ENCODE data around the gene PTPN11. TPM values are rescaled to one million over a fixed set of nuclear protein-coding genes. Genes with fewer than 3 reads are reported as not detected.

PTPN11 gene
- total RNA-seq, 2 donors from 2014 or later, result 65.1 to 69.1 TPM

Other genes with a start within 250 kb of the PTPN11 start
- 10 to 100 TPM; 49.3 to 61.3 TPM for gene HECTD4, start 36.5 kb upstream of the PTPN11 start, total RNA-seq
- 100 to 1,000 TPM; 774 to 778 TPM for gene RPL6, start 9.3 kb upstream of the PTPN11 start, total RNA-seq

Measured in left colon (tissue), 2 donors.